Thyroid gland (tissue), 4 donors: ENCODE results near the gene PSPN.

ENCODE experiments used
- CTCF ChIP-seq, 6 experiments: fragments of 200-600 bp in 3 of 6; fragments of 450-650 bp in 3 of 6; sonication (generic) in 3 of 6; IDR thresholded peaks; one replicate each; pipeline ENCODE4 v1.5.1; 2016 to 2019; ENCODE audit warnings: antibody characterized with exemption in 6 of 6, mild to moderate bottlenecking in 2 of 6, inconsistent platforms in 1 of 6, moderate library complexity in 1 of 6
- POLR2A ChIP-seq, 2 donors: fragments of 450-650 bp; IDR thresholded peaks; one replicate each; pipeline ENCODE4 v1.6.1; 2017; ENCODE audit warnings: antibody characterized with exemption in 2 of 2, mild to moderate bottlenecking in 2 of 2, moderate library complexity in 1 of 2

DNA sequence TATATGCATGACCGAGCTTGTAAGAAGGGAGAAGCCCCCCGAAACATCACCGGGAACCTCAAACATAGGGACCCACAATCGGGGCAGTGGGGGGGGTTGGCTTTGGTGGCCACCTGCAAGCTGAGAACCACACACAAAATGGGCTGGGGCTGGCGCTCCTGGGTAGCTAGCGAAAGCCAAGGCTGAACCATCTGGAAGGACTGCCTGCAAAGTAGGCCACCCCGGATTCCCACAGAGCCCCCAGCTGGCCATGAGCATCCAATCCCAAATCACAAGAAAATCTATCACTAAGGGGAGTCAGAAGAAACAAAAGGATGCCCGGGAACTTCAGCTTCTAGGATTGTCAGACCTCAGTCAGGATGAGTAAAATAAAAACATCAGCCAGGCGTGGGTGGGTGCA is 2.8 kb upstream of the PSPN start:
- no peak for TF ChIP-seq CTCF (IDR thresholded peaks at IDR 0.05)
- no peak for TF ChIP-seq POLR2A (IDR thresholded peaks at IDR 0.05)
